Measurements from ENCODE around the gene SLC29A4. TPM values are rescaled to one million over a fixed set of nuclear protein-coding genes. Genes with fewer than 3 reads are reported as not detected.
"Not testable (repeated sequence)": the region's sequence is repeated elsewhere in the genome, so short reads cannot be mapped to it uniquely, and the experiment has no call there.

The SLC29A4 gene
- total RNA-seq, 1 donor from 2014 or later, result 2.7 TPM

DNA sequence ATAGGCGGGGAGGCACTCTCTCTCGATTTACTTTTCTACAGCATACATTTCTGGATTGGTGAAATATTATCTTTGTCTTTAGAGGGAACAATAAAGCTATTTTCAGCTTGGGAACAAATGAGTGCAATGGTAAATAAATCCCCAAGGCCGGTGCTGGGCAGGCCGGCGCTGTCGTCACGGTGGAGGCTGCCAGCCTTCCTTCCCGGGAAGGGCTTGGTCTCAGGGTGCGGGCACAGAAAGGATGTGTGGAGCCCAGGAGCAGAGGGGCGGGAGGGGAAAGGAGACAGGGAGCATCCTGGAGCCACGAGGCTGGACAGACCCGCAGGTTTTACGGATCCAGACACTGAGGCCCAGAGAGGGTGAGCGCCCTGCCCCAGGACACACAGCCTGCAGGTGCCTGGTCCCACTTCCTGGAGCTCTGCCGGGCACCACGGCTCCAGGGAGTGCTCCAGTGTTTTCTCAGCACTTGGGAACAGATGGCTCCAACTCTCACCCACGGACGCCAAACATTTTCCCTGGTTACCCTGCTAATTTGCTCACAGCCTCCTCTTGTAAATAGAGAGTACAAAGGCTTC, 8.8 kb upstream of the SLC29A4 start:
- DNase-seq (ENCODE audit: low read depth, low spot score), result not testable (repeated sequence)

DNA sequence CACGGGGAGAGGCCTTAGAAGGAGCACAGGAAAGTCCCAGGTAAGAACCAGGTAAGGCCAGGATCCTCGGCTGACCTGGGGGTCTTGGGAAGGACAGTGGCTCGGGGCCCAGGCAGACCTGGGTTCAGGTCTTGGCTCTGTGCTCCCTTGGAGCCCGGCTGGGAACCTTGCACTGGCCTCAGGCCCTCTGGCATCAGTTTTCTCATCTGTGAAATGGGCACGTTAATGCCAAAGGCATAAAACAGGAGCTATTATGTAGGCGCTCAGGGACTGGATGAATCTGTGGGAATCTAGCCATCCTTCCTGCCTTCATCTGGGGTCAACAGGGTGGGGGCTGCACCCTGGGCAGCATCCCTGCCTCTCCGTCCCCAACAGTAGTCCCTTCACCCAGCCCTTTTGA, 8.3 kb upstream of the SLC29A4 start:
- no peak for DNase-seq (ENCODE audit: low read depth, low spot score)

DNA sequence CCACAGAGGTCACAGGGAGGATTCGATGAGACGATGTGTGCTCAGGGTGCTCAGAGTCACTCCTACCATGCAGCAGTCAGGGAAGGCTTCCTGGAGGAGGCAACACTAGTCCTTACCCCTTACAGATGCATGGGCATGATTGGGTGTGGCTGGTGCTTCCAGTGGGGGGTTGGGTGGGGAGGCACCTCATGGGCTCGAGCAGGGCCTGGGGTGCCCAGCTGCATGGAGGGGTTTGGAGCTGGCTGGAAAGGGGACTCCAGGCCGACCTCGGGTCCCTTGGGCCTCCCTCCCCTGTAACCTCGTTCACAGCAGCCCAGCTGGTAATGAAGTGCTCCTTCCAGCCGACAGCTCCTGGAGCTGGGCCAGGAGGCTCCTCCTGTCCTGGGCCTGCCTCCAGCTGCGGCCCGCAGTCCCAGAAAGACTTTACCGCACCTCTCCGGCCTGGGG, 7.7 kb upstream of the SLC29A4 start:
- not testable (repeated sequence) for DNase-seq (ENCODE audit: low read depth, low spot score)

DNA sequence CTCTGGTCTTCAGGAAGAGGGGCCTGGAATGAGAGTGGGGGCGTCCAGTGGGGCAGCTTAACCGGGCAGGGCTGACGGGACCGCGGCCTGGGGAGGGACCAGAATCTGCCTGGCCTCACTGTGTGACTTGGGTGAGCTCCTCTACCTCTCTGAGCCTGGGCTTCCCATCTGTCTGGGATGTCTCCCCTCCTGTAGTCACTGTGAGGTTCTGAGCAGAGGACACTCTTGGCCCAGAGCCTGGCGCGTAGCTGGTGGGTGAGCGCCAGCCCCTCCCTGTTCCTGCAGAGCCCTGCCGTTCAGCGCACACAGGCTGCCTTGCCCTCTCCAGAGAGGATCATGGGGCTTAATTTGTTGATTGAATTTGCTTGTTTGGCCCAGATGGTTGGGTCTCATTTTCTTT, 7.2 kb upstream of the SLC29A4 start:
- not testable (repeated sequence) for DNase-seq (ENCODE audit: low read depth, low spot score)

DNA sequence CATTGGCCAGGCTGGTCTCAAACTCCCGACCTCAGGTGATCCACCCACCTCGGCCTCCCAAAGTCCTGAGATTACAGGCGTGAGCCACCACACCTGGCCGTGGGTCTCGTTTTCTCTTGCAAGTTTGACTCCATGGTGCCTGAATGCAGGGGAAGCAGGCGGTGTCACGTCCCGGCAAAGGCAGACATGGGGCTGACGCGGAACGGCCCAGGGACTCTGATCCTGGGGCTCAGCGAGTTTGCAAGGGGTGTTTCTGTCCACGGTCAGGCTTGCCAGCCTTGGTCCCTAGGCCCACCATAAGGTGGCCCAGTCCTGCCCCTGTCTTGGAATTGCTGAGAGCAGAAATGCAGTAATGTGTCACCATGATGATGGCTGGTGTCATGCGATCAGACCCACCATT, 6.6 kb upstream of the SLC29A4 start:
- not testable (repeated sequence) for DNase-seq (ENCODE audit: low read depth, low spot score)

DNA sequence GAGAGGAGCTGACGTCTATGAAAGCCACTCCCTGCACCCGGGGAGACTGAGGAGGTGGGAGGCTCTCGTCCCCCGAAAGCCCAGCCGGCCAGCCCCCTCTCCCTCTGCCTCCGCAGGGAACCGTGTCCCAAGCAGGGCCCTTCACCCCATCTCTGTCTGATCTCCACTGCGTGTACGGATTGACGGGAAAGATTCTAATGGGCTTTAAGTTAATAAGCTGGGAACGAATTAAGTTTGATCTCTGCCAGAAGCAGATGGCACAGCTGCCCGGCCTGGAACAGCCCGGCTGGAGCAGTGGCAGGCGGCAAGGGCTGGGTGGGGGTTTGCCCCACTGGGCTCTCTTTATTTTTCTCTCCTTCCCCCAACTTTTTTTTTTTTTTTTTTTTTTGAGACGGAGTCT, 6.1 kb upstream of the SLC29A4 start:
- no peak for DNase-seq (ENCODE audit: low read depth, low spot score)

DNA sequence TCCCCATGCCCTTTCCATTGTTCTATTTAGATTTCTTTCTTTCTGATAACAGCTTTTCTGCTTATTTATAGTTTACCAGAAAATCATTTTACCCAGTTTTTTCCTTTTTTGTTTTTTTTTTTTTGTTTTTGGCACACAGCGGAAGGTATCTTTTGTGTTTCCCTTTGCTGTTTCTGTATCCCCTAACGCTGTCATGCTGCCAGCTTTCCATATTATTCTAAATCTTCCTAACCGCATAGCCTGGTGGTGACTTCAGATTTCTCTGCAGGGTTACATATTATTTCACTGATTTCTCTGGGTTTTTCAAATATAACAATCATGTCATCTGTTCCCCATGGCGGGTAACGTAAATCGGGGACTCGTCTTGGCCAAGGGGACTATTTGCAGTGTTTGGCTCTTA, 4.0 kb upstream of the SLC29A4 start:
- no peak for DNase-seq (ENCODE audit: low read depth, low spot score)

DNA sequence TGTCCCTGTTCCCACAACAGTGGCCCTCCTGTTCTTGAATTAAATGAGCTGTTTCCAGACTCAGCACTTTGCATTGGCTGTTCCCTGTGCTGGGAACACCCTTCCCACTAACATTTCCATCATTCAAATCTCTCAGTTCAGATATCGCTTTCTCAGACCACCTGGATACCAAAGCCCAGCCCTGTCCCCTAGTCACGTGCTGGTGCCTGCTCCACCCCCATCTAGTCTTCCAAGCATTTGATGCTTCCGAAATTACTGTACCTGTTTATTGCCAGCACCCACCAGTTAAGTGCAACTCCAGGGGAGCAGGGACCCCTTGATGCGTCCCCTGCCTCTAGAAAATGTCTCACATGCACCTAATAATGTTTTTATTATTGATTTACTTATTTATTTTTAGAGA, 3.0 kb upstream of the SLC29A4 start:
- no peak for DNase-seq (ENCODE audit: low read depth, low spot score)

DNA sequence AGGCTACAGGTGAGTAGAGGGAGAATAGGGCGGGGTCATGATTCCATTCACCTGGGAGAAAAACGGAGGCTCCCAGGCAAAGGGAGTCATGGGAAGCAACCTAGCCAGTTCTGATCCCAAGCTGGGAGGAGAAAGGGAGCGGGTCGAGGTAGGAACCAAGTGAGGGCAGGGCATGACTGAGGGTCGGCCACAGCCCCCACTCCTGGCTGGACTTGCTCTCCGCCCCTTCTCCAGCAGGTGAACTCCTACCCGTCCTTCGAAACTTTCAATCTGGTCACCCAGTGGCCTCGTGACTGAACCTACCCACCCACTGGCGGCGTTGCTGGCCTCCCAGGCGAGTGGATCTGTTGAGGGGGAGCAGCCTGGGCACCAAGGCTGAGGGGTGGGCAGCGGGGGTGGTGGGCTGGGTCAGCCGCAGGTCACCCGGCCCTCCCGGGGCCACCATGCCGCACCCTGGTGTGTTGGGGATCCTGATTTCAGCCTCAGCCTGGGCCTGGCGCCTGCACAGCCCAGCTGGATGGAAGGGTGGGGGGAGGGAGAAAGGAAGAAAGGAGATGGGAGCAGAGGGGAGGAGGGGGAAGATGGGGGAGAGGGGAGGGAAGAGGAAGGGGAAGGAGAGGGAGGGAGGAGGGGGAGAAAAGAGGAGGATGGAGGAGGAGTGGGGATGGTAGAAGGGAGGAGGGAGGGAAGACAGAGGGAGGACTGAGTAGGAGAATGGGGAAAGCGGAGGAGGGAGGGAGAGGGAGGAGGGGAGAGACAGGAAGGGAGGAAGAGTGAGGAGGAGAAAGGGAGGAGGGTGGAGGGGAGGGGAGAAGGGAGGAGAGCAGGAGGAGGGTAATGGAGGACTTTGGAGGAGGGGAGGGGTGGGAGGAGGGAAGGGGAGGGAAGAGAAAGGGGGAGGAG, 894 bp upstream of the SLC29A4 start:
- not testable (repeated sequence) for DNase-seq (ENCODE audit: low read depth, low spot score)

DNA sequence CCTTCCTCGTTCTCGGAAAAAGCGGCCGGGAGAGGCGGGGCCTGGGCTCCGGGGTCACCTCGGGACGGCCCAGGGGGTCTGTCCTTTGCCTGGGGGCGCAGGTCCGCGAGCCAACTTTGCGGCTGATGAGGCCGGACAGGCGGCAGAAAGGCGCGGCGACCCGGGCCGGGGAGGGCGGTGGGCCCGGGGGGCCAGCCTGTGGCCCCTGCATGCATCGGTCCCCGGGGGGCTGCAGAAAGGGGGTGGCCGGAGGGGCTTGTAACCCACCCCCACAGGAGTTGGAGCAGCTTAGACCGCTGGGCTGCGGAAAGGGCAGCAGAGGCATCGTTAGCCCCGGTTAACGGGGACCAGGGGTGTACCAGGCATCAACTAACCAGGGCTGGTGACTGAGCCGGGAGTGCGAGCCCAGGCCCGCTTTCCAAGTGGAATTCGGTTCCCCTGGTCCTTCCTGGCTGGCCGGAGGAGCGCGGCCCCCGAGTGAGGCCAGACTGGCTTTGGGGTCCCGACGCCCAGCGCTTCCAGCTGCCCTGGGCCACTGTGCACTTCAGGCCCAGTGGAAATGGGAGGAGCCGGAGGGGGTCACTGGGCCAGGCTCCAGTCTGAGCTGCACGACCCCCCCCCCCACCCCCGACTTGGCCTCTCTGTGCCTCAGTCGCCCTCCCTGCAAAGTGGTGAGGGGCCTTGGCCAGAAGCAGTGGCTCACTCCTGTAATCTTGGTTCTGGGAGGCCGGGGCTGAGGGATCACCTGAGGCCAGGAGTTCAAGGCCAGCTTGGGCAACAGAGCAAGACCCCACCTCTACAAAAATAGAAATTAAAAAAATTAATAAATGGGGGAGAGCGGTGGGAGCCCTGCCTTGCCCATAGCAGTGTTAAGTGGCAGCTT, 919 bp downstream of the SLC29A4 start:
- DNase-seq (ENCODE audit: low read depth, low spot score), result no peak

DNA sequence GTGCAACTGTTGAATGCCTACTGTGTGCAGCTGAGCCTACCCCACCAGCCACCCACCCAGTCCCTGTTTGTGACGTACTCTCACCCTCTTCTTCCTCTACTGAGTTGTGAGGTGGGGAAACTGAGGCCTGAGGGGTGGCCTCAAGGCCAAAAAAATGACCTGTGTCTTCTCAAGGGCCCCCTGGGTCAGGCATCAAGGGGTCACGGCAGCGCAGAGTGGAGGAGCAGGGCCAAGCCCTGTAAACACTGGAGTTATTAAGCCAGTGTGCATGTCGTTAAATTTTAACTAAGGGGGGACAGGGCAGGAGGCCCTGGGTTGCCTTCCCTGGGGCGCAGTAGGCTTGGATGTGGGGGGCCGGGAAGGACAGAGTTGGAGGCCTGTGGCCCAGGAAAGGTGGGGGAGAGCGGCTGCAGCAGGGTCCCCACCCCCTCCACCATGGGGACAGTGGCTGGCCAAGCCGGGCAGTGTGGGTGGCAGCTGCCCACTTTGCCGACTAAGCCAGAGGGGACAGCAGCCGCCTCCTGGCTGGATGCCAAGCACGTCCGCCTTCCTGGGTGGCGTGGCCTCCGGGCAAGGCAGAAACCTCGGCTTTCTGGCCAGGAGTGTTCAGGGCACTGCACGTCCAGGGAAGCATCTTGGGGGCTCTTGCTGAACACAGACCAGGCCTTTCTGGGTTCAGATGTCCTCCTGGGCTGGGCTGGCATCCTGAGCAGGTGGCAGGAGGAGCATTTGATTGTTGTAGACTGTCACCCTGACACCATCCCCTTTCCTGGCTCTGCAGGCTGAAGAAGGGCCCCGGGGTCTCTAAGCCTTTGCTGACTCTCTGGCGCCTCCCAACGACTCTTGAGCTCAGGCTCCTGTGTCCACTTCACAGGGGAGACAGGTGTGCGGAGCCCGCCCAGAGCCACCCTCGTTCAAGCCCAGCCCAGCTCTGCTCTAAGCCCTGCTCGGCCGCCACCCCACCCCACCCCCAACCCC, 1.9 kb downstream of the SLC29A4 start:
- no peak for DNase-seq (ENCODE audit: low read depth, low spot score)

DNA sequence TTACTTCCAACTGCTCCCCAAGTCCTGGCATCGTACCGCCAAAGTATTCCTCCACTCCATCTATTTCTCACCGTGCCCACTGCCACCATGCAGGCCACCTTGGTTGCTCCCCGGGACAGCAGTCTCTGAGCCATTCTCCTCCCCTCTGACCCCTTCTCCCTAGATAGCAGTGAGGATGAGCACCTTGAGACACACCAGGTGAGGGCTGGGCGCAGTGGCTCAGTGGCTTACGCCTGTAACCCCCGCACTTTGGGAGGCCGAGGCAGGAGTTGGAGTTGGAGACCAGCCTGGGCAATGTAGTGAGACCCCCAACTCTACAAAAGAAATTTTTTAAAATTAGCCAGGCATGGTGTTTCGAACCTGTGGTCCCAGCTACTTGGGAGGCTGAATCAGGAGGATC, 4.2 kb downstream of the SLC29A4 start:
- DNase-seq (ENCODE audit: low read depth, low spot score), result no peak

DNA sequence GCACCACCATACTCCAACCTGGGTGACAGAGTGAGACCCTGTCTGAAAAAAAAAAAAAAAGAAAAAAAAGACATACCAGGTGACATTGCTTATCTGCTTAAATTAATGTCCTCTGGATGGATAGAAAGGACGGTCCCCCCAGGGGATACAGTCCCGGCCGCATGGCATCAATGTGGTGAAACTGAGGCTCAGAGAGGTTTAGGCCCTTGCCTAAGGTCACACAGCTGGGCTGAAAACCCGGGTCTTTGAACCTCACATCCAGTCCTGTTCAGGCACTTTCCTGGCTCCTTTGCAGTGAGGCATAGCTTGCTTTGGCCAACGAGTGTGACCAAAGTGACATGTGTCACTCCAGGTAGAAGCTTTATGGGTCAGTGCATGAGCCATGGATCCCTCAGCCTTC, 4.6 kb downstream of the SLC29A4 start:
- not testable (repeated sequence) for DNase-seq (ENCODE audit: low read depth, low spot score)

DNA sequence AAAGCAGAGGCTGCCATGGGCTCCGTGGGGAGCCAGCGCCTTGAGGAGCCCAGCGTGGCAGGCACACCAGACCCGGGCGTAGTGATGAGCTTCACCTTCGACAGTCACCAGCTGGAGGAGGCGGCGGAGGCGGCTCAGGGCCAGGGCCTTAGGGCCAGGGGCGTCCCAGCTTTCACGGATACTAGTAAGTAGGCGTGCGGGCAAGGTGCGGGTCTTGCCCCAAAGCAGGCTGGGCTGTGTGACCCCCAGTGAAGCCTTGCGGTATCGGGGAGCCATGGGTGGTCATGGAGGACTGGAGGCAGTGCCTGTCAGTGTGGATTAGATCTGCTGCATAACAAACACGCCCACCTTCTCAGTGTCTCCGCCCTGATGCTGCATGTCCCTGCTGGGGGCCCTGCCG, 5.1 kb downstream of the SLC29A4 start:
- no peak for DNase-seq (ENCODE audit: low read depth, low spot score)

DNA sequence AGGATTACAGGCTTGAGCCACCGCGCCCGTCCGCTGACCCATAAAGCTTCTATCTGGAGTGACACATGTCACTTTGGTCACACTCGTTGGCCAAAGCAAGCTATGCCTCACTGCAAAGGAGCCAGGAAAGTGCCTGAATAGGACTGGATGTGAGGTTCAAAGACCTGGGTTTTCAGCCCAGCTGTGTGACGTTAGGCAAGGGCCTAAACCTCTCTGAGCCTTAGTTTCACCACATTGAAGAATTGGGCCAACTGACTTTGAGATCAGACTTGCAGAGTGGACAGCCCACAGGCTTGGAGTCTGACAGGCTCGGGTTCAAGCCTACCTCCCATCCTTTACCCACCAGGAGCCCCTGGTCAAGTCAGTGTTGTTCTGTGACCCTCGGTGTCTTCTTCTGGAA, 5.8 kb downstream of the SLC29A4 start:
- DNase-seq (ENCODE audit: low read depth, low spot score), result not testable (repeated sequence)

DNA sequence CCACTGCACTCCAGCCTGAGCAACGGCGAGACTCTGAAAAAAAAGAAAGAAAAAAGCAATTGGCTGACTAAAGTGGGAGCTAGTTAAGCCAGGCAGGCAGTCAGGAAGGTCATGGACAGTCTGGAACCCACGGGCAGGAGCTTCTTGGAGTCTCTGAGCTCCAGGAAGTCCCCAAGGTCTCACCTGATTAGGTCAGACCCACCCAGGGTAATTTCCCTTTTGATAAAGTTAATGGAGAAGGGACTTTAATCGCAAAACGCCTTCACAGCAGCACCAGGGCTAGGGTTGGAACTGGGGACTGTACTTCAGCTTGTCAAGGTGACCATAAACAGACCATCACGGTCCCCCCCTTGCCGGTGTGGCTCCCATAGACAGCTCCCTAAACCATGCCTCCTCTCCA, 6.6 kb downstream of the SLC29A4 start:
- DNase-seq (ENCODE audit: low read depth, low spot score), result no peak

DNA sequence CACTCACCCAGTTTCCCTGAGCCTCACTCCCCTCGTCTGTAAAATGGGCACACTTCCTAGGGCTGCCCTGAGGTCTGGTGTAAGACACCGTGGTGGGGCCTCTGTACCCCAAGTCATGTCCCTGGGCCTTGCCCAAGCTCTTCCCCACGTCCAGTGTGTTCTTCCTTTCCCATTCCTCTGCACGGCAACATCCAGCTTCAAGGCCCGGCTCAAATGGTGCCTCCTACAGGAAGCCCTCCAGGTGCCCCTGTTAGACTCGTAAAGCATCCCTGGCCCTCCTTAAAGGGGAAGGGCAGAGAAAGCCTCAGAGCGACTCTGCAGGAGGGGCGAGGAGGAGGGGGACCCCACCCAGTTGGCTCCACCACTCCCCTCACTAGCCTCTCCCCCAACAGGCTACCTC, 8.6 kb downstream of the SLC29A4 start:
- DNase-seq (ENCODE audit: low read depth, low spot score), result no peak

DNA sequence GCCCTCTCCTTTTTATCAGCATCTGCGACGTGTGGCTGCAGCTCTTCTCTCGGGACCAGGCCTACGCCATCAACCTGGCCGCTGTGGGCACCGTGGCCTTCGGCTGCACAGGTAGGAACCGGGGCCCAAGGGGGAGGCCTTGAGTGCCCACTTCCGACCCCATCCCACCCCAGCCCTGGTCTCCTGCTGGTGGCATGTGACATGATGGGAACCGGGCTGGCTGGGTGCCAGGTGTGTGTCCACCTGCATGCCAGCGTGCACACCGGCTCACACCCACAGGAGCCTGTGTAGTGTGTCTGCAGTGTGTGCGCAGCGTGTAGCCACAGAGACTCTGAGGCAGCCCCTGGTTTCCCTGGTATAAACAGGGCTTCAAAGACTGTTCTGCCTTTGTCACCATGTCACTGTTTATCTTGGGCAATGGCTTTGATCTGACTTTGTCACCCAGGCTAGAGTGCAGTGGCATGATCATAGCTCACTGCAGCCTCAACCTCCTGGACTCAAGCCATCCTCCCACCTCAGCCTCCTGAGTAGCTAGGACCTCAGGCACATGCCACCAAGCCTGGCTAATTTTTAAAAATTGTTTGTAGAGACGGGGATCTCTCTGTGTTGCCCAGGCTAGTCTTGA, 9.1 kb downstream of the SLC29A4 start:
- DNase-seq (ENCODE audit: low read depth, low spot score), result not testable (repeated sequence)

DNA sequence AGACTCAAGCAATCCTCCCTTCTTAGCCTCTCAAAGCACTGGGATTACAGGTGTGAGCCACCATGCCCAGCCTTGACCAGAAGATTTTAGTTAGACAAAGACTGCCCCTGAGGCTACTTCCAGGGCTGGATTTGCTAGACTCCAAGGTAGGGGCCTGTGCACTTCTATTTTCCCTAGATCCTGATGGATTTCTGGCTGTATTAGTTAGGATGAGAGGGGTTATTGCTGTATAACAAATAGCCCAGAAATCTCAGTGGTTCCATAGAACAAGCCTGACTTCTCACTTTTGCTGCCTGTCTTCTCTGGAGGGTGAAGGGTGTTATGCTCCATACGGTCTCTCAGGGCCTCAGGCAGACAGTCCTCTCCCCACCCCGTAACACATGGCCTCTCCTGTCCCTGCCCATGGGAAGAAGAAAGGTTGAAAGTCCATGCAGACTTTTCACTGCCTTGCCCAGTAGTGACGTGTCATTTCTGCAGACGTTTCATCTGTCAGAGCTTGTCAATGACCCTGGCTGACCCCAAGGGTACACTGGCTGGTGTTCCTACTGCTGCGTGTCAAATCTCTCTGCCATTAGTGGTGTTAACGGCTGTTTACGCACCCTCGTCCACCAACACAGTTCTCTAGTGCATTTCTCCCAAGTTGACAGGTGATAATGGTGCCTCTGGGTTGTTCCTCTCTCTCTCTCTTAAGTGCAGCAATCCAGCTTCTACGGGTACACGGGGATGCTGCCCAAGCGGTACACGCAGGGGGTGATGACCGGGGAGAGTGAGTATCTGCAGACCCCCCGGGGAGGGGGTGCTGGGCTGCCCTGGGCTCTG, 11.6 kb downstream of the SLC29A4 start:
- DNase-seq (ENCODE audit: low read depth, low spot score), result no peak
